Smooth muscle cell (in vitro differentiated cells): ENCODE data around the gene ZNF574. TPM values are rescaled to one million over a fixed set of nuclear protein-coding genes. Genes with fewer than 3 reads are reported as not detected.

Experiments used
- DNase-seq: peaks from one replicate; lab custom pipeline; 2025; ENCODE audit not compliant: unreplicated experiment; lab: John Stamatoyannopoulos, UW
- H2AFZ ChIP-seq: fragments of 200-600 bp; sonication (generic); 2 replicates; pipeline ENCODE4 v1.6.0; 2016; ENCODE audit warnings: antibody characterized with exemption, low read depth, mild to moderate bottlenecking
- H3F3A ChIP-seq: fragments of 200-600 bp; sonication (generic); 2 replicates; pipeline ENCODE4 v1.6.0; 2017; ENCODE audit warnings: antibody characterized with exemption, low read depth
- H3K27ac ChIP-seq: fragments of 200-600 bp; sonication (generic); 2 replicates; pipeline ENCODE4 v1.5.1; 2016; ENCODE audit warnings: low read depth, mild to moderate bottlenecking
- H3K27me3 ChIP-seq: fragments of 200-600 bp; sonication (generic); 2 replicates; pipeline ENCODE4 v1.6.1; 2016; ENCODE audit warnings: low read depth, mild to moderate bottlenecking
- H3K36me3 ChIP-seq: fragments of 200-600 bp; sonication (generic); 2 replicates; pipeline ENCODE4 v1.5.1; 2016; ENCODE audit warnings: low read depth
- H3K4me1 ChIP-seq: fragments of 200-600 bp; sonication (generic); 2 replicates; pipeline ENCODE4 v1.5.1; 2016; ENCODE audit warnings: low read depth
- H3K4me2 ChIP-seq: fragments of 200-600 bp; sonication (generic); 2 replicates; pipeline ENCODE4 v1.6.0; 2016; ENCODE audit warnings: mild to moderate bottlenecking
- H3K4me3 ChIP-seq: fragments of 200-600 bp; sonication (generic); 2 replicates; pipeline ENCODE4 v1.5.1; 2016; ENCODE audit warnings: mild to moderate bottlenecking
- H3K79me2 ChIP-seq: fragments of 200-600 bp; sonication (generic); 2 replicates; pipeline ENCODE4 v1.6.0; 2016; ENCODE audit warnings: low read depth, mild to moderate bottlenecking
- H3K9ac ChIP-seq: fragments of 200-600 bp; sonication (generic); 2 replicates; pipeline ENCODE4 v1.6.0; 2016; ENCODE audit warnings: low read depth
- H3K9me3 ChIP-seq: fragments of 200-600 bp; sonication (generic); replicated peaks from 2 replicates; pipeline ENCODE4 v1.5.1; 2016; ENCODE audit warnings: low read depth
- H4K20me1 ChIP-seq: fragments of 200-600 bp; sonication (generic); 2 replicates; pipeline ENCODE4 v1.6.0; 2016; ENCODE audit warnings: low read depth
- CTCF ChIP-seq: fragments of 200-600 bp; sonication (generic); IDR thresholded peaks from 2 replicates; pipeline ENCODE4 v1.5.1; 2017; ENCODE audit warnings: borderline replicate concordance, mild to moderate bottlenecking, antibody characterized with exemption; ENCODE audit not compliant: insufficient read depth, poor library complexity, severe bottlenecking
- WGBS: methylation state at CpG from one replicate; pipeline ENCODE4 v1.1.7; 2016; ENCODE audit warnings: low lambda C conversion rate; 5-methylcytosine and 5-hydroxymethylcytosine counted together
- polyA plus RNA-seq: library from polyadenylated mRNA; unstranded; fragments of >200 nt; fragmentation: Nextera tagmentation; extraction: Ambion mirVana; gene quantifications from 2 replicates; pipeline ENCODE4 v1.2.1, GENCODE V29; 2016
- total RNA-seq: library from RNA; depleted of rRNA; stranded (reverse); fragments of >200 nt; gene quantifications from 2 replicates; pipeline ENCODE4 v1.2.3, GENCODE V29; 2014

The ZNF574 gene
- total and polyA plus RNA-seq, 2 experiments from 2014 or later = 8.9 to 20.5 TPM

GRCh38 chr19:42052241-42052863 lies 23.6 kb upstream of the ZNF574 start:
- Histone ChIP-seq H3F3A (no peaks in the 10 kb centered on the region), H3K9ac (no peak overlapping the region), H4K20me1 (no peaks in the 10 kb centered on the region), H3K4me1 (no peaks in the 10 kb centered on the region), H3K9me3 (no peaks in the 10 kb centered on the region), H3K4me3 (no peak overlapping the region), H3K27me3 (no peaks in the 10 kb centered on the region), H3K4me2 (no peak overlapping the region), H2AFZ (no peak overlapping the region), H3K36me3 (no peaks in the 10 kb centered on the region), H3K27ac (peak overlapping the region; percentile 84), H3K79me2 (no peaks in the 10 kb centered on the region)
- no peak for TF ChIP-seq CTCF
- 85% methylated on average over 10 of the region's 10 CpGs for WGBS
- DNase-seq = no peak

GRCh38 chr19:42053037-42053935 lies 22.7 kb upstream of the ZNF574 start:
- Histone ChIP-seq H3F3A (no peaks in the 10 kb centered on the region), H3K27ac (no peak overlapping the region), H3K79me2 (no peaks in the 10 kb centered on the region), H2AFZ (no peak overlapping the region), H4K20me1 (no peaks in the 10 kb centered on the region), H3K9me3 (no peaks in the 10 kb centered on the region), H3K27me3 (no peaks in the 10 kb centered on the region), H3K4me3 (no peak overlapping the region), H3K36me3 (no peaks in the 10 kb centered on the region), H3K9ac (no peak overlapping the region), H3K4me2 (no peak overlapping the region), H3K4me1 (no peaks in the 10 kb centered on the region)
- WGBS = 95% methylated on average over 17 of the region's 17 CpGs
- DNase-seq = no peak
- TF ChIP-seq CTCF = no peak

GRCh38 chr19:42054205-42054604 lies 21.8 kb upstream of the ZNF574 start:
- Histone ChIP-seq H3K27ac (no peak overlapping the region), H3K4me3 (no peak overlapping the region), H2AFZ (no peak overlapping the region), H3K36me3 (no peaks in the 10 kb centered on the region), H3K9me3 (no peaks in the 10 kb centered on the region), H3K79me2 (no peaks in the 10 kb centered on the region), H3K9ac (no peak overlapping the region), H3K27me3 (no peaks in the 10 kb centered on the region), H3K4me1 (no peaks in the 10 kb centered on the region), H3K4me2 (no peak overlapping the region), H4K20me1 (no peaks in the 10 kb centered on the region), H3F3A (no peaks in the 10 kb centered on the region)
- TF ChIP-seq CTCF = no peak
- no peak for DNase-seq
- WGBS = 88% methylated on average over 18 of the region's 18 CpGs

- no peak overlapping the region for H3K4me3 ChIP-seq
- H3F3A ChIP-seq = no peaks in the 10 kb centered on the region
- no peak overlapping the region for H3K27ac ChIP-seq
- H3K4me2 ChIP-seq = no peak overlapping the region
- no peak overlapping the region for H3K9ac ChIP-seq
- no peak for TF ChIP-seq CTCF
- H3K79me2 ChIP-seq = no peaks in the 10 kb centered on the region
- no peaks in the 10 kb centered on the region for H4K20me1 ChIP-seq
- no peak overlapping the region for H2AFZ ChIP-seq
- no peaks in the 10 kb centered on the region for H3K4me1 ChIP-seq
- H3K9me3 ChIP-seq = no peaks in the 10 kb centered on the region
- no peaks in the 10 kb centered on the region for H3K27me3 ChIP-seq
- 87% methylated on average over 7 of the region's 7 CpGs for WGBS
- DNase-seq = no peak
- no peaks in the 10 kb centered on the region for H3K36me3 ChIP-seq
Observed at GRCh38 chr19:42057846-42058245, 18.1 kb upstream of the ZNF574 start.
